Measurements from ENCODE around the gene SLC26A11.

Gene SLC26A11

DNA sequence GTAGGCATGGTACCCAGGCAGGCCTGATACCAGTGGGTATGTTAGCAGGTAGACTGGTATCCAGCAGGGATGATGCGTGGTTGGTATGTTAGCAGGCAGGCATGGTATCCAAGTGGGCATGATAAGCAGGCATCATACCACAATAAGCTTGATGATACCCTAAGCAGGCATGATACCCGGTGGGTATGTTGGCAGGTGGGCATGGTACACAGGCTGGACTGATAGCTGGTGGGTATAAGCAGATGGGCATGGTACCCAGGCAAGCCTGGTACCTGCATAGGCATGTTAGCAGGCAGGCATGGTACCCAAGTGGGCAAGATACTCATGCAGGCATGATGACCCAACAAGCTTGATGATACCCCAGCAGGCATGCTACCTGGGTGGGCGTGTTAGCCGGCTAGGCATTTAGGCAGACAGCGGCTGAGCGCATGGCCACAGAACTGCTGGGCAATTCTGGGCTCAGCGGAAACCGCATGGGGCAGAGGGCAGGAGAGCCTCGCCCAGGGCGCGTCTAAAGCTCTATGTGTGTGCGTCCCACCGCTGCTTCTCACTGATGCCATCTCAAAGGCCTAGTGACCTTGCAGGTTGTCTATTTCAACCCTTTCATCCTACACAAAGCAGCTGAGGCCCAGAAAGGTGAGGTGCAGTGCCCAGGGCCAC is 2.4 kb upstream of the SLC26A11 start:
- no peak for DNase-seq (ENCODE audit: low spot score)

GRCh38 chr17:80218391-80218790 is 1.8 kb upstream of the SLC26A11 start:
- DNase-seq (ENCODE audit: low spot score): no peak

DNA sequence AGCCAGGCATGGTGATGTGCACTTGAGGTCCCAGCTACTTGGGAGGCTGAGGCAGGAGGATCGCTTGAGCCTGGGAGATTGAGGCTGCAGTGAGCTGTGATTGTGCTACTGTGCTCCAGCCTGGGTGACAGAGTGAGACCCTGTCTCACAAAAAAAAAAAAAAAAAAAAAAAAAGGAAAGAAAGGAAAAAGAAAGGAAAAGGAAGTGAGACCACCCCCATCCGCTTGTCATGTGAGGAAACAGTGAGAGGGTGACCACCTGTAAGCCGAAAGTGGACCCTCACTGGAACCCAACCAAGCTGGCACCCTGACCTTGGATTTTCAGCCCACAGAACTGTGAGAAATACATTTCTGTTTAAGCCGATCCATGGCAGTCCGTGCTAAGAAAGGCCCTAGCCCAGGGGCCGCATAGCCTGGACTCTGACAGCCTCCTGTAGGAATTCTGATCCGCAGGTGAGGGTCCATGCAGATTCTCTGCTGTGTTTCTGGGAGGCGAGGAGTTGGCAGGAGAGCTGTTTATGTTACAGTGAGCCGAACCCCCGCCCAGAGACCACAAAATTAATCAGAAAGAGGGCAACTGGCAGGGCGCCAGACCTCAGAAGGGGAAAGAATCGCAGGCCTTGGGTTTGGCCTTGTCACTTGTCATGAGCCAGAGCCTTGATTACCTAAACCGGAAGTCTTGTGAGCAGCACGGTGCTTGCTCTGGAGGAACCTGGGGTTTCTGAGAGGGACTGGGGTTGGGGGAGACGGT is 1.0 kb upstream of the SLC26A11 start:
- peak; percentile 96 for DNase-seq (ENCODE audit: low spot score)

DNA sequence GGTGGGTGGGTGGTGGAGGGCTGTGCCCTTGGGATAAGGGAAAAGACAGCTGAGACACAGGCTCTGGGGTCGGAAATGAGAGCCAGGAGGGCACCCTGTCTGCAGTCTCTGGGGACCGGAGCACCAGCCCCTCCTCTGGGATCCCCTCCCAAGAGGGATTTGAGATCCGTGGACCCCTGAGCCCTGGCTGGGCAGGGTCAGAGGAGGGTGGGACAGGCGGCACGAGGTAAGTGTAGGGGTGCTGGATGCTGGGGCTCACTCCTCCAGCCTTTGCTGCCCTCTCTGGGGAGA is 519 bp upstream of the SLC26A11 start:
- DNase-seq (ENCODE audit: low spot score): no peak

DNA sequence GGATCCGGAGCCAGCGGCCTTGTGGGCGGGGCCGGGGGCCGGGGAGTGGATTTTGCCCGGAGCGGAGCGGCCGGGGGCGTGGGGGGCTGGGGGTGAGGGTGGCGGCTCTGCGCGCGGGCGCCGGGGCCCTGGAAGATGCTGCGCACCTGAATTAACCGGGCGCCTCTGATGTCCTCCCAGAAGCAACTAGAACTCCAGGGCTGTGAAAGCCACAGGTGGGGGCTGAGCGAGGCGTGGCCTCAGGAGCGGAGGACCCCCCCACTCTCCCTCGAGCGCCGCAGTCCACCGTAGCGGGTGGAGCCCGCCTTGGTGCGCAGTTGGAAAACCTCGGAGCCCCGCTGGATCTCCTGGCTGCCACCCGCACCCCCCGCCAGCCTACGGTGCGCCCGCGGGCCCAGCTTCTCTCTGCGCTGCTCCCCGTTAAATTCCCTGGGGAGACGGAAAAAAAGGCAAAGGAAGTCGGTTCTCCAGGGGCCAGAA is 549 bp downstream of the SLC26A11 start:
- no peak for DNase-seq (ENCODE audit: low spot score)

DNA sequence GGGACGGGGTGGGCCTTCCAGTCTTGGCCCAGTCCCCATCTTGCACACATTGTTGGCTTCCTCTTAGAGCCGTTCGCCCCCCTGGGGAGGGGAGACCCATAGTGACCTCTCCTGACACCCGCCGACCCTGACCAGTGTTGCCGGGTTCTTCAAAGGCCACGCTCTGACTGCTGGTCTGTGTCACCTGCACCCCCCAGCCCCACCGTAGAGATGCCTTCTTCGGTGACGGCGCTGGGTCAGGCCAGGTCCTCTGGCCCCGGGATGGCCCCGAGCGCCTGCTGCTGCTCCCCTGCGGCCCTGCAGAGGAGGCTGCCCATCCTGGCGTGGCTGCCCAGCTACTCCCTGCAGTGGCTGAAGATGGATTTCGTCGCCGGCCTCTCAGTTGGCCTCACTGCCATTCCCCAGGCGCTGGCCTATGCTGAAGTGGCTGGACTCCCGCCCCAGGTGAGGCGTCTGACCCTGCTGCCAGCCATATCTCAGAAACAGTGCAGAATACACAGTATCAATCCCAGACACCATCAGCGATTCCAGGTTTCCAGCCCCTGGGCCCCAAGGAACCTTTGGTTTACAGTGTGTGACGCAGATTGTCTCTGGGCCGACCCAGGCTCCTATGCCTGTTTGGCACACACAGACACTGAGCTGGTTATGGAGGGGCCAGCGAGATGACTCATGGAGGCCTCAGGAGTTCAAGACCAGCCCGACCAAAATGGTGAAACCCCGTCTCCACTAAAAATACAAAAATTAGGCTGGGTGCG is 1.3 kb downstream of the SLC26A11 start:
- no peak for DNase-seq (ENCODE audit: low spot score)

- DNase-seq (ENCODE audit: low spot score): no peak
These were observed 2.3 kb downstream of the SLC26A11 start for GRCh38 chr17:80222376-80223141.

GRCh38 chr17:80223142-80223815 is 3.1 kb downstream of the SLC26A11 start:
- DNase-seq (ENCODE audit: low spot score): no peak

DNA sequence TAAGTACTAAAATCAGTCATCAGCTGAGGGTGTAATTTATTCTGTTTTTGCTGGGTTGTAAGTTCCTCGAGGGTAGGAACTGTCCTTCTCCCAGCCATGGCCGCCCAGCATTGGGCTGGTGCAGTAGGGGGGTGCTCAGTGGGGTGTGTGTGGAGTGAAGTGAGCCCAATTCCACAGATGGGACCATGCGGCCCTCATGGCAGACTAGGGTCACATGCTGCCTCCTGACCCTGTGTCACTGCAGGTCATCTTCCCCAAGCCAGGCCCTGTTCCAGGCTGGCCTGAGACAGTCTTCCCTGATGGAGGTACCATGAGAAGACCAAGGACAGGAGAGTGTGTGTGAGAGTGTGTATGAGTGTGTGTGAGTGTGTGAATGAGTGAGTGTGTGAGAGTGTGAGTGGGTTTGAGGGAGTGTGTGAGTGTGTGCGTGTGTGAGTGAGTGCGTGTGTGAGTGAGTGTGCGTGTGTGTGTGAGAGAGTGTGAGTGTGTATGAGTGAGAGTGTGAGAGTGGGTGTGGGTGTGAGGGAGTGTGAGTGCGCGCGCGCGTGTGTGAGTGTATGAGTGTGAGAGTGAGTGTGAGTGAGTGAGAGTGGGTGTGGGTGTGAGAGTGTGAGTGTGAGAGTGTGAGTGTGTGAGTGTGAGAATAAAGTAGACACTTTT is 3.7 kb downstream of the SLC26A11 start:
- DNase-seq (ENCODE audit: low spot score): no peak

DNA sequence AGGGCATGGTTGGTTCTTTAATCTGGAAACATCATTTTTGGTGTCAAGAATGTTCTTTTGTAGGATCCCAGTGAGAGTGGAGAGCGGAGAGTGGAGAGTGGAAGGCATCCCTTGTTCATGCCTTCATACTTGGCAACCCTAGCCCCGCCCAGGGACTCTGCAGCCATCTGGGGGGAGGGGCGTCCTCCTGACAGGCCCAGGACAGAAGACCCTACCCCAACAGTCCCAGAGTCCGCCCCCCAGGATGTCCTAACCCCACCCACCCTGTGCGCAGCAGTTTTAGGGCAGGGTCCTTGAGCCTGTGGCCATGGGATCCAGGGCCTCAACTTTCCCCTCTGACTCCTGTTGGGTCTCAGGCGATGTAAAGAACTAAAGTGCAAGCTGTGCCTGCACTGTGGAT is 4.5 kb downstream of the SLC26A11 start:
- DNase-seq (ENCODE audit: low spot score): no peak

DNA sequence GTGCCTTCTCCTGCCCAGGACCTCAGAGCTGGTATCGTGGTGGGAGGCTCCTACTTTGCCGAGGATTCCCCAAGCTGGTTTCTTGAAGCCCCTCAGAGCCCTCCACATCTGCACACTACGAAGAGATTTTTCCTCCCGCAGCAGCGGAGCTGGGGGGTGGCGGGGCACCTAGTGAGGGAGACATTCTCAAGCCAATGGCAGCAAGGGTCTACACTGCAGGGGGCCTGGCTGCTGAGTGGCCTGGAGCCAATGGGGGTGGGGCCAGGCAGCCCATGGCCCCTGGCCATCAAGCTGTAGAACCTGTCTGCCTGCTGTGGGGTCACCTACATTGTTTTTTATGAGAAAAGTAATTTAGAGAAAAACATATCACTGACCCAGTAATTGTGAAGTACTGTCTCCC is 5.0 kb downstream of the SLC26A11 start:
- DNase-seq (ENCODE audit: low spot score): no peak

DNA sequence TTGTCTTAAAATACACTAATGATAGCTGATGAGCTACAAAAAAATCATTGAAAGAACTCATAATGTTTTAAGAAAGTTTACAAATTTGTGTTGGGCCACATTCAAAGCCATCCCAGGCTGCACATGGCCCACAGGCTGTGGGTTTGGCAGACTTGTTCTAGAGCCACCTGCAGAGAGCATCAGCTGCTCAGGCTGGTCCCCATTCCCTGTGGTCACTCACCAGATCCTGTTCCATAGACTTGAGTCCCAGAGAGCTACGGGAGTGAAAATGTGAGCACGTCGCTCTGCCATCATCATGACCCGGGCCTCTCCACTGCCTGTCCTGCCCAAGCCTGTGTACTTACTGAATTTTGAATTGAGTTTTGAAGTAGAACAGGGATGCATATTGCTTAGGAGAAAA is 6.9 kb downstream of the SLC26A11 start:
- no peak for DNase-seq (ENCODE audit: low spot score)

DNA sequence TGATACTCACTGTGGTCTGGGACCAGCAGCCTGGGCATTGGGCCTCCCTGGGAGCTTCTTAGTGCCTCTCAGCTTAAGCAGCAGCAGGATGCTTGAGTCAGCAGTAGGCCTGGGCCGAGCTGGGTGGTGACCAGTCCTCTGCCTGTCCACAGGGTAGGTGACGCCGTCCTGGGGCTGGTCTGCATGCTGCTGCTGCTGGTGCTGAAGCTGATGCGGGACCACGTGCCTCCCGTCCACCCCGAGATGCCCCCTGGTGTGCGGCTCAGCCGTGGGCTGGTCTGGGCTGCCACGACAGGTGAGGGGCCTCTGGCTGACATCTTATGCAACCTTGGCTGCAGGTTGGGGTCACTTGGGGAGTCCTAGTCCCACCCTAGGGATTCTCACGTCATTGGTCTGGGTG is 7.4 kb downstream of the SLC26A11 start:
- DNase-seq (ENCODE audit: low spot score): no peak

DNA sequence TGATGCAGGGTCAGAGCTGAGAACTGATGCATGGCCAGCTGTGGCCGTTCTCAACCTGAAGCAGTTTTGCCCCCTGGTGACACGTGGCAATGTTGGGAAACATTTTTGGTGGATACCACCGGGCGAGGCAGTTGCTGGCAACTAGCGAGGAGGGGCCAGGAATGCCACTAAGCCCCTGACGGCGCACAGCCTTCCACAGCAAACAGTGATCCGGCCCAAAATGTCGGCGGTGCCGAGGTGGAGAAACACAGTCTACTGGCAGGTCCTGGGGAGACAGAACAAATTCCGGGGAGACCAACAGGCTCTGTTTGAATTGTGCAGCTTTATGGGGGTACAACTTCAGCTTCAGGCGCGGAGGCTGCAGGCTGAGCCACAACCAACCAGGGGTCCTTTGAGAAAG is 8.2 kb downstream of the SLC26A11 start:
- no peak for DNase-seq (ENCODE audit: low spot score)

- DNase-seq (ENCODE audit: low spot score): no peak
These were observed 8.8 kb downstream of the SLC26A11 start for GRCh38 chr17:80229011-80229410.

GRCh38 chr17:80232438-80232837 is 12.2 kb downstream of the SLC26A11 start:
- no peak for DNase-seq (ENCODE audit: low spot score)

- no peak for DNase-seq (ENCODE audit: low spot score)
These were observed 13.0 kb downstream of the SLC26A11 start for GRCh38 chr17:80233202-80233601.

DNA sequence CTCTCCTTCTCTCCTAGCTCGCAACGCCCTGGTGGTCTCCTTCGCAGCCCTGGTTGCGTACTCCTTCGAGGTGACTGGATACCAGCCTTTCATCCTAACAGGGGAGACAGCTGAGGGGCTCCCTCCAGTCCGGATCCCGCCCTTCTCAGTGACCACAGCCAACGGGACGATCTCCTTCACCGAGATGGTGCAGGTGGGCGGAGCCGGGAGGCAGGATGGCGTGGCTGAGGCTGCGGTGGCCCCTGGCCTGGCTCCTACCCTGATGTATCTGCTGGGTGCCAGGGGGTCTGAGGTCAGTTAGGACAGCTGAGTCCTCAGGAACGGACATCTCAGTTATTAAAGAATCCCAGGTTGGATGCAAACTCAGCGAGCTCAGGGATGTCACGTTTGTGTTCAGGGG is 16.7 kb downstream of the SLC26A11 start:
- no peak for DNase-seq (ENCODE audit: low spot score)

- no peak for DNase-seq (ENCODE audit: low spot score)
These were observed 17.2 kb downstream of the SLC26A11 start for GRCh38 chr17:80237386-80237785.

- DNase-seq (ENCODE audit: low spot score): no peak
These were observed 22.3 kb downstream of the SLC26A11 start for GRCh38 chr17:80242505-80242904.

Measured in CD4-positive, alpha-beta T cell treated with Interleukin-15 for 4 hours (primary cell).